Stimulated activated CD4-positive, alpha-beta T cell treated with anti-CD3 and anti-CD28 coated beads, Interleukin-4, amount 100 ng/mL, for 24 hours (primary cell): ENCODE data around the gene DAZ2.
"Not testable (repeated sequence)": the region's sequence is repeated elsewhere in the genome, so short reads cannot be mapped to it uniquely, and the experiment has no call there.

Experiments used
- DNase-seq: peaks from one replicate; pipeline ENCODE4 v3.0.0-alpha.2; 2020

Gene DAZ2, protein sequence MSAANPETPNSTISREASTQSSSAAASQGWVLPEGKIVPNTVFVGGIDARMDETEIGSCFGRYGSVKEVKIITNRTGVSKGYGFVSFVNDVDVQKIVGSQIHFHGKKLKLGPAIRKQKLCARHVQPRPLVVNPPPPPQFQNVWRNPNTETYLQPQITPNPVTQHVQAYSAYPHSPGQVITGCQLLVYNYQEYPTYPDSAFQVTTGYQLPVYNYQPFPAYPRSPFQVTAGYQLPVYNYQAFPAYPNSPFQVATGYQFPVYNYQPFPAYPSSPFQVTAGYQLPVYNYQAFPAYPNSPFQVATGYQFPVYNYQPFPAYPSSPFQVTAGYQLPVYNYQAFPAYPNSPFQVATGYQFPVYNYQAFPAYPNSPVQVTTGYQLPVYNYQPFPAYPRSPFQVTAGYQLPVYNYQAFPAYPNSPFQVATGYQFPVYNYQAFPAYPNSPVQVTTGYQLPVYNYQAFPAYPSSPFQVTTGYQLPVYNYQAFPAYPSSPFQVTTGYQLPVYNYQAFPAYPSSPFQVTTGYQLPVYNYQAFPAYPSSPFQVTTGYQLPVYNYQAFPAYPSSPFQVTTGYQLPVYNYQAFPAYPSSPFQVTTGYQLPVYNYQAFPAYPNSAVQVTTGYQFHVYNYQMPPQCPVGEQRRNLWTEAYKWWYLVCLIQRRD

DNA sequence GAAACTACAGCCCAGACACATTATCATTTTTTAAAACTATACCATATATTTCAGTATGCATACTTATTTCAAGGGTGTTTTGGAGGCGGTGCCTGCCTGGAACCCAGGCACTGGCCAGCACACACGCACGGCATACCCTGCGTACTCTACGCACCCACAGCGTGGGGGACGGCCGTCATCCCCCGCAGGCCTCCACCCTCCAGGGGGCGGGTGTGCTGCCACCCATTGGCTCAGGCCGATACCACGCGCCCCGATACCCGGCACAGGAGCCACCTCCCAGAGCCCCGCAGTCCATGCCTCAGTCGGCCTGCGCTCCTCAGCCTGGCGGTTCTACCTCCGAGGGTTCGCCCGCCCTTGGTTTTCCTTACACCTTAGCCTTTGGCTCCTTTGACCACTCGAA lies at the start of gene DAZ2:
Gene DAZ2, plus strand, starts transcription at position 301 of the 400 bp plus-strand sequence. CDS start 208 bp downstream, outside the sequence.
- DNase-seq: not testable (repeated sequence)

GRCh38 chrY:23198908-23199307 lies 20.4 kb upstream of the DAZ2 start, which contains the start of gene DAZ1:
TSS of gene DAZ1 (minus strand) at chrY:23199008. CDS start at chrY:23198800, 208 bp downstream.
- not testable (repeated sequence) for DNase-seq

DNA sequence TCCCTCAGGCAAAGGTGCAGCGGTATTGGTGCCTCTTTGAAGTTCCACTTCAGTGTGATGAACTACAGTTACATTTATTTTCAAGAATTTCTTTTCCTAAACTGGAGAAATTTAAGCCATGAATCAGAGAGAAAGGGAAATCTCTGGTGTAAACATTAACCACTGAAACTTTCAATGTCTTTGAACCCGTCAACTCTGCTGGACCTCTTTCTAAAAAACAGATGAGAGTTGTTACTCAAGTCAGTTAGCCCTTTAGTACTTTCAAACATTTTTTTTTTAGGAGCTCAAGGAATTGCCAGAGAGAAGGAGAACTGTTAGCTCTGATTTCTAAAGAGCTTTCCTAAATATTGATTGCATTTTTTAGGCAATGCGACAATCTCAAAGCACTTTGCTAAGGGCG lies 11.9 kb upstream of the DAZ2 start:
- DNase-seq: not testable (repeated sequence)

DNA sequence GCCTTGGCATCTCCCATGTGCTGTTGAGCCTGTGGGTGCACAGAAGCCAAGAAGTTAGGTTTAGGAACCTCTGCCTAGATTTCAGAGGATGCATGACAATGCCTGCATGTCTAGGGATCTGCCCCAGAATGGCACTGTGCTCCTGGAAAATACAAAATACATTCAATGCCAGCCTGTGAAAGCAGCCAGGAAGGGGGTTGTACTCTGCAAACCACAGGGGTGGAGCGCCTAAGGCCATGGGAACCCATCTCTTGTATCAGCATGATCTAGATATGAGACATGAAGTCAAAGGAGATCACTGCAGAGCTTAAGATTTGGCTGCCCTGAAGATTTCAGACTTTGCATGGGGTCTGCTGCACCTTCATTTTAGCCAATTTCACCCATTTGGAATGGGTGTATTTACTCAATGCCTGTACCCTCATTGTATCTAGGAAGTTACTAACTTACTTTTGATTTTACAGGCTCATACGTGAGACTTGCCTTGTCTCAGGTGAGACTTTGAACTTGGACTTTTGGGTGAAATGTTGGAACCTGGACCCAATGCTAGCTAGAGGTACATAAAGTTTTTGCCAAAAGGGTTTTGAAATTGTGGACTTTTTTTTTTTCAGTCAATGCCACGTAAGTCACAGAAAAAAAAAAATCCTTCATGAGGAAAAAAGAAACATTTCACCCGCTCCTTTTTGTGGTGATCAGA lies 9.4 kb upstream of the DAZ2 start:
- DNase-seq: not testable (repeated sequence)

- DNase-seq: not testable (repeated sequence)
Observed at GRCh38 chrY:23210681-23211080, 8.7 kb upstream of the DAZ2 start.
